SKM-1 treated with dmso at 0.1 percent for 144 hours (cell line): Measurements from ENCODE around the gene RPL3.

Experiments used
- DNase-seq: peaks from one replicate; lab custom pipeline; 2025; ENCODE audit not compliant: unreplicated experiment; lab: John Stamatoyannopoulos, UW

RPL3 gene

GRCh38 chr22:39284142-39284980, 35.1 kb downstream of the RPL3 start:
- no peak for DNase-seq

GRCh38 chr22:39283322-39284141, 35.9 kb downstream of the RPL3 start:
- no peak for DNase-seq

- DNase-seq = no peak
Measured at GRCh38 chr22:39282645-39283321, 36.6 kb downstream of the RPL3 start.

GRCh38 chr22:39281126-39281525, 38.3 kb downstream of the RPL3 start:
- no peak for DNase-seq

GRCh38 chr22:39280250-39280649, 39.2 kb downstream of the RPL3 start:
- no peak for DNase-seq

GRCh38 chr22:39279170-39279850, 40.1 kb downstream of the RPL3 start:
- DNase-seq = no peak

GRCh38 chr22:39278040-39278439, 41.4 kb downstream of the RPL3 start:
- DNase-seq = no peak

- DNase-seq = peak; percentile 22
Measured at GRCh38 chr22:39277142-39277607, 42.2 kb downstream of the RPL3 start.

- DNase-seq = no peak
Measured at GRCh38 chr22:39276440-39277141, 42.8 kb downstream of the RPL3 start.

GRCh38 chr22:39275814-39276439, 43.5 kb downstream of the RPL3 start:
- no peak for DNase-seq

GRCh38 chr22:39273950-39274887, 45.2 kb downstream of the RPL3 start:
- no peak for DNase-seq

GRCh38 chr22:39270792-39271191, 48.6 kb downstream of the RPL3 start:
- DNase-seq = no peak

- no peak for DNase-seq
Measured at GRCh38 chr22:39270280-39270679, 49.1 kb downstream of the RPL3 start.

- DNase-seq = no peak
Measured at GRCh38 chr22:39269095-39269790, 50.2 kb downstream of the RPL3 start.

- DNase-seq = no peak
Measured at GRCh38 chr22:39268645-39269044, 50.8 kb downstream of the RPL3 start.

- no peak for DNase-seq
Measured at GRCh38 chr22:39267974-39268373, 51.4 kb downstream of the RPL3 start.

GRCh38 chr22:39266398-39267030, 52.9 kb downstream of the RPL3 start:
- peak; percentile 29 for DNase-seq
